ENCODE measurements around the gene ZNF609.

Gene ZNF609

GRCh38 chr15:64558460-64559179, 98.2 kb downstream of the ZNF609 start:
- TF ChIP-seq GATA2 (IDR thresholded peaks at IDR 0.05; ENCODE audit: low read depth, low read length) (no peak), GATA3 (IDR thresholded peaks at IDR 0.05; ENCODE audit: low read depth, low read length) (no peak)

DNA sequence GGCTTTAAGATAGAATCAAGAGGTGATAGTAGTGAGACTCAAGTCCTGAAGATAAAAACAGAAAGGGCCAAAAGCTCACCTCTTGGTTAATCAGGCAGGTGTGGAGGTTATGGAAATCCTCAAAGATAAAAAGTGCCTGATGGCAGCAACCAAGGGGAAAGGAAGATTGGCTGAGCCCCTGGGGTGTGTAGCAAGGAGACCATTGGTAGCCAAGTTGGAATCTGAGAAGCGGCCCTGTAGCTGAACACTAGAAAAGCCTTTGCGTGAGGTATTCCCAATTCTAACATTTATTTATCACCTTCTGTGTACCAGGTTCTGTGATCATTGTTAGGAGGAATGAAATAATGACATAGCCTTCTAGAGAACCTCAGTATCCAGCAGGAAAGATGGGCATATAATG, 98.9 kb downstream of the ZNF609 start:
- TF ChIP-seq GATA3 (IDR thresholded peaks at IDR 0.05; ENCODE audit: low read depth, low read length) = no peak
- no peak for TF ChIP-seq GATA2 (IDR thresholded peaks at IDR 0.05; ENCODE audit: low read depth, low read length)

DNA sequence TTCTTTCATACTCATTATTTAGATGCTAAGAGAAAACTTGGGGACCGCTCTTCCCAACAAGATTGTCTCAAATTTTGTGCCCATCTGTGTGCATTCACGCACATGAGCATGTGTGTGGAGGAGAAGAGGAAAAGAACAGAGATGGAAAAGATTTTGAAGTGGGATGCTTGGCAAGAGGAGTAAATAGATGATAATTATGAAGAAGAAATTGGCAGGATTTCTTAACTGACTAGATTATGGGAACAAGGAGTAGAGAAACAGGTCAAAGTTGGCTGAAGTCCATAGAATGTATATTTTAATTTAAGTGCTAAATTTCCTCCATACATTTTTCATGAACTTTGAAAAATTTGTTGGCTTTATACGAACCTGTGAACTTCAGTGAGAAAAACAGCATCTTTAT, 100.1 kb downstream of the ZNF609 start:
- no peak for TF ChIP-seq GATA2 (IDR thresholded peaks at IDR 0.05; ENCODE audit: low read depth, low read length)
- no peak for TF ChIP-seq GATA3 (IDR thresholded peaks at IDR 0.05; ENCODE audit: low read depth, low read length)

DNA sequence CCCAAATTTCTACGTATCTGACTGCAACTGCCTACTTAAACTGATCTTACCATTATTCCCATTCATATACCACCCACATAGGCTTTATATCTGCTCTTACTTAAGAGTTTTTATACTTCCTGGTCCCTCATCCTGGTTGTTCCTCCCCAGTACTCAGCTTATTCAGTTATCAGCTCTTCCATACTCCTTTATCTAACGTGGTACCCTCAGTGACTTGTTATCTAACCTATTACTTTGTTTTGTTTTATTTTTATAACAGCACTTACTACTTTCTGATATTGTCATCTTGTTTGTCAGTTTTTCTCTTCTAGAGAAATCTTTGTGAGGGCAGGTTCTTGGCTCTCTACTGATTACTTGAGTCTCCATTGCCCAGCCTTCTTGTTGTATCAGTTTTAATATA, 100.6 kb downstream of the ZNF609 start:
- TF ChIP-seq GATA3 (IDR thresholded peaks at IDR 0.05; ENCODE audit: low read depth, low read length) = no peak
- TF ChIP-seq GATA2 (IDR thresholded peaks at IDR 0.05; ENCODE audit: low read depth, low read length) = no peak

DNA sequence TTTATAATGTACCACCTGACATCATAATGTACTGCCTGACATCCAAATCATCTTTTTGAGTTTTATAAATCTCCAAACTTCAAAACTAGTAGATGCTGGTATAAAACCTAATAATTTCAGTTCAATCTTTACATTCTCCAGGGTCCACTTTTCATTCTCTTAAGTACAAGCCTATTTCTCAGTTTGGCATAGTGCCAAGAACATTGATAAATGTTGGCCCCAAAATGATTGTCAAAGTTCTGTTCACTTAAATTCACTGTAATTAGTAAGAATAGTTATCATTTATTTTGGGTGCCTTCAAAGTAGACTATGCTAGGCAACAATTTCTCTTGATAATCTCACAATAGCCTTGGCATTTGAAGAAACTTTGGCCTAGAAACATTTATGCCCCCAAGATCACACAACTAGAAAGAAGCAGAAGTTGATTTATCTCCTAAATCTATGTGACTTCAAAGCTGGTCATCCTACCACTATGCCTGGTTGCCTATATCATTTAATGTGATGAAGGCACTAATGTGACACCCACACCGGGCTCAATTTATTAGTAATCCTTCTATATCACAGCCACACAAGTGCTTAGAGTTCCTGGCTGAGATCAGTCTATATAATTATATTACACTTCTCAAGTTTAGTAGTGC, 101.7 kb downstream of the ZNF609 start:
- TF ChIP-seq GATA2 (IDR thresholded peaks at IDR 0.05; ENCODE audit: low read depth, low read length) (no peak), GATA3 (IDR thresholded peaks at IDR 0.05; ENCODE audit: low read depth, low read length) (no peak)

GRCh38 chr15:64566102-64566501, 105.7 kb downstream of the ZNF609 start:
- TF ChIP-seq GATA2 (IDR thresholded peaks at IDR 0.05; ENCODE audit: low read depth, low read length) = no peak
- TF ChIP-seq GATA3 (IDR thresholded peaks at IDR 0.05; ENCODE audit: low read depth, low read length) = no peak

GRCh38 chr15:64566629-64567427, 106.5 kb downstream of the ZNF609 start:
- no peak for TF ChIP-seq GATA2 (IDR thresholded peaks at IDR 0.05; ENCODE audit: low read depth, low read length)
- no peak for TF ChIP-seq GATA3 (IDR thresholded peaks at IDR 0.05; ENCODE audit: low read depth, low read length)

GRCh38 chr15:64568765-64569164, 108.4 kb downstream of the ZNF609 start:
- no peak for TF ChIP-seq GATA2 (IDR thresholded peaks at IDR 0.05; ENCODE audit: low read depth, low read length)
- TF ChIP-seq GATA3 (IDR thresholded peaks at IDR 0.05; ENCODE audit: low read depth, low read length) = no peak

- TF ChIP-seq GATA2 (IDR thresholded peaks at IDR 0.05; ENCODE audit: low read depth, low read length) (no peak), GATA3 (IDR thresholded peaks at IDR 0.05; ENCODE audit: low read depth, low read length) (no peak)
Observed at GRCh38 chr15:64571857-64572291, 111.5 kb downstream of the ZNF609 start.

- TF ChIP-seq GATA2 (IDR thresholded peaks at IDR 0.05; ENCODE audit: low read depth, low read length) (no peak), GATA3 (IDR thresholded peaks at IDR 0.05; ENCODE audit: low read depth, low read length) (no peak)
Observed at GRCh38 chr15:64572856-64573255, 112.5 kb downstream of the ZNF609 start.

DNA sequence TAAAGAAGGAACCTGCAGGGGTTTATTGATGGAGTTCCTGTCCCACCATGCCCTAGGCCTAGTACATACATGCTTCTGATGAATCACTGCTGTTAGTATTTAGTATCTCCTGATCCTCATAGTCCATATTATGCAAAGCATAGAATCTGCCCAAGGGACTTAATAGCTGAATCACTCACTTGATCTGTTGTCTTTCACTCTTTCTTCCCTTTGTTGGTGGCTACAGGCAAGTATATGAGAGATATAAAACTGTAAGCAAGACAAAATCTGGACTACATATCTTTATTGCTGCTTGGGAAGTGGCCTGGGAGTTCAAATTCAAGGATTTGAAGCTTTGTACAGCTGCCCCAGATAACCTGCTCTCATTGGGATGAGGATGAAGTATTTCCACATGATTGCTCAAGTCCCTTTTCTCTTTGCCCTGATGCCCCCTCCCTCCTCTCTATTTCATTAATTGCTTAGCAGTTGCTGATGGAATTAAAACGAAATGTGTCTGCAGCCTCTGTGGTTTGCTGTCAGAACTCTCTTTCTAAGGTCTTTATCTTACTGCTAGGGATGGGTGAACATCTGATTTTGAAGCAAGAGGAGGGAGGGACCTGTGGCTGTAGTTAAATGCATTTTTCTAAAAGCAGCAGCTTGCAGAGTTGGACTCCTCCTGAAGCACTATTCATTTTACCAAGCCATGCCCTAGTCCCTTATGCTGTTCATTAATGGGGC, 114.1 kb downstream of the ZNF609 start:
- TF ChIP-seq GATA3 (IDR thresholded peaks at IDR 0.05; ENCODE audit: low read depth, low read length) (no peak), GATA2 (IDR thresholded peaks at IDR 0.05; ENCODE audit: low read depth, low read length) (no peak)

GRCh38 chr15:64580696-64581407, 120.5 kb downstream of the ZNF609 start:
- TF ChIP-seq GATA2 (IDR thresholded peaks at IDR 0.05; ENCODE audit: low read depth, low read length) (no peak), GATA3 (IDR thresholded peaks at IDR 0.05; ENCODE audit: low read depth, low read length) (no peak)

GRCh38 chr15:64581408-64581761, 121.0 kb downstream of the ZNF609 start:
- TF ChIP-seq GATA2 (IDR thresholded peaks at IDR 0.05; ENCODE audit: low read depth, low read length) (no peak), GATA3 (IDR thresholded peaks at IDR 0.05; ENCODE audit: low read depth, low read length) (no peak)
